ENCODE results near the gene MPRIP. TPM values are rescaled to one million over a fixed set of nuclear protein-coding genes. Genes with fewer than 3 reads are reported as not detected.

MPRIP gene
- total and polyA plus RNA-seq, 10 donors: 52.3 to 309 (median 131) TPM

DNA sequence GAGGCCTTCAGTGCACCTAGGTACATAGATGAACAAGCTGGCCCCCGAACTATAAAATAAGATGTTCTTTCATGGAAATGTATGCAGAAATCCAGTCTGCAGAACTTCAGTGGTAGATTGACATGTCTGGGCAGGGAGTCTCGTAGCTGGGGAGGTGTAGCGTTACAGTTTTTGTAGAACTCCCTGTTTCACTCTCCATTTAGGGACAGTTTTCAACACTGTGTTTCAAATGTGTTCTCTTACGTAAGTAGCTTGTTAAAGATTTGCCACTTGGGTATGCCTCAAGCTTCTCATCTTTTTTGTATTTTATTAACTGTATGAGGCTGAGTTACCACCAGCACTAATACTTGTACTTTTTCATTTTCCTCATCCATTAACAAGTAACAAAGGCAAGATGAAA lies 117.3 kb downstream of the MPRIP start:
- no peak overlapping the region for H3K27ac ChIP-seq
- H3K36me3 ChIP-seq: peaks cover 8 to 100% (median 96%) of the 10 kb centered on the region in 6 donors
- no peak for DNase-seq
- H3K4me3 ChIP-seq: no peak overlapping the region
- H3K9me3 ChIP-seq: no peaks in the 10 kb centered on the region
- intact Hi-C loops (cut with DNase I; ENCODE audit: low total_unique reads): loop anchor here (10.0 kb wide), 1 partner anchor 155 kb away; no protein-coding TSS in a partner anchor
- no peaks in the 10 kb centered on the region for H3K27me3 ChIP-seq (replicated peaks in 1 of 7)
- TF ChIP-seq POLR2AphosphoS5 (IDR thresholded peaks at IDR 0.05) (no peak), POLR2A (IDR thresholded peaks at IDR 0.05) (no peak)
- TF ChIP-seq, protein P1, sequence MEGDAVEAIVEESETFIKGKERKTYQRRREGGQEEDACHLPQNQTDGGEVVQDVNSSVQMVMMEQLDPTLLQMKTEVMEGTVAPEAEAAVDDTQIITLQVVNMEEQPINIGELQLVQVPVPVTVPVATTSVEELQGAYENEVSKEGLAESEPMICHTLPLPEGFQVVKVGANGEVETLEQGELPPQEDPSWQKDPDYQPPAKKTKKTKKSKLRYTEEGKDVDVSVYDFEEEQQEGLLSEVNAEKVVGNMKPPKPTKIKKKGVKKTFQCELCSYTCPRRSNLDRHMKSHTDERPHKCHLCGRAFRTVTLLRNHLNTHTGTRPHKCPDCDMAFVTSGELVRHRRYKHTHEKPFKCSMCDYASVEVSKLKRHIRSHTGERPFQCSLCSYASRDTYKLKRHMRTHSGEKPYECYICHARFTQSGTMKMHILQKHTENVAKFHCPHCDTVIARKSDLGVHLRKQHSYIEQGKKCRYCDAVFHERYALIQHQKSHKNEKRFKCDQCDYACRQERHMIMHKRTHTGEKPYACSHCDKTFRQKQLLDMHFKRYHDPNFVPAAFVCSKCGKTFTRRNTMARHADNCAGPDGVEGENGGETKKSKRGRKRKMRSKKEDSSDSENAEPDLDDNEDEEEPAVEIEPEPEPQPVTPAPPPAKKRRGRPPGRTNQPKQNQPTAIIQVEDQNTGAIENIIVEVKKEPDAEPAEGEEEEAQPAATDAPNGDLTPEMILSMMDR (IDR thresholded peaks at IDR 0.05 in 8 of 11, conservative IDR thresholded peaks at IDR 0.05 in 3 of 11): no peak
- H3K4me1 ChIP-seq: peaks cover 0 to 15% (median 0%) of the 10 kb centered on the region in 6 donors
- WGBS, 5 donors: 94 to 98% (median 97%) methylated on average over 4 of the region's 4 CpGs

DNA sequence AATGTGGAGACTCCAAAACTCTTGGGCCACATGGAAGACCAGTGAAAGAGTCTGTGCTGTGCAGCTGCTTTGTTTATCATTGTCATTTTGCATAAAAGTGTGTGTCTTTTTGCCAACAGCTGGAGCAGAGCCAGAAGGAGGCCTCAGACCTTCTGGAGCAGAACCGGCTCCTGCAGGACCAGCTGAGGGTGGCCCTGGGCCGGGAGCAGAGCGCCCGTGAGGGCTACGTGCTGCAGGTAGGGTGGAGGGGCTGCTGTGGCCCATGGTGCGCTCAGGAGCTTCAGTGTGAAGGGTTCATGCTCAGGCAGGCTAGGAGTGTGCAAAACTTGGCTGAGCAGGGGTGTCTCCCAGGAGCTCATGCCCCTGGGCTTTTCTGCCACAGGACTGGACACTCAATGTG lies 118.9 kb downstream of the MPRIP start:
- Histone ChIP-seq H3K4me1 (peaks cover 0 to 22% (median 0%) of the 10 kb centered on the region in 6 donors), H3K27ac (no peak overlapping the region), H3K9me3 (no peaks in the 10 kb centered on the region), H3K36me3 (peaks cover 0 to 100% (median 96%) of the 10 kb centered on the region in 6 donors), H3K4me3 (no peak overlapping the region), H3K27me3 (replicated peaks in 1 of 7) (no peaks in the 10 kb centered on the region)
- TF ChIP-seq, protein P1 (IDR thresholded peaks at IDR 0.05 in 8 of 11, conservative IDR thresholded peaks at IDR 0.05 in 3 of 11): no peak
- TF ChIP-seq POLR2AphosphoS5 (IDR thresholded peaks at IDR 0.05): peak in 1 of 3 donors; percentile 26
- TF ChIP-seq POLR2A (IDR thresholded peaks at IDR 0.05): no peak
- DNase-seq: no peak
- intact Hi-C loops (cut with DNase I; ENCODE audit: low total_unique reads): no loop called here
- WGBS, 5 donors: 88 to 99% (median 95%) methylated on average over 6 of the region's 6 CpGs

DNA sequence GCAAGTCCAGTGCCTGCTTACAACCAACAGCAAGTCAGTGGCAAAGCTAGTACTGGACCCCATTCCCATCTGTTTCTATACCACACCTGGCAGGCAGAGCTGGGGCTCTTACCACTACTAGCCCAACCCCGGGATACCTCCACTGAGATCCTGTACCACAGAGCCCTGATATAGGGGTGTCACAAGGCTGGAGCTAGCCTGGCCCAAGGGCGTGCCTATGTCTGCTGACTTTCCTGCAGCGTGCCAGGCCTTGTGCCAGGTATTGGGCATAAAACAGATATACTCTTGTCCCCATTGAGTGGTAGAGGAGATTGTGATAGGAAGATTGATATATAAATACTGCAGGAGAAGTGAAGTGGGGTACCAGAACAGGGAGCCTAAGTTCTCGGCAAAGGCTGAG lies 119.5 kb downstream of the MPRIP start:
- DNase-seq: no peak
- H3K4me1 ChIP-seq: peaks cover 0 to 22% (median 0%) of the 10 kb centered on the region in 6 donors
- intact Hi-C loops (cut with DNase I; ENCODE audit: low total_unique reads): no loop called here
- H3K4me3 ChIP-seq: no peak overlapping the region
- TF ChIP-seq POLR2A (IDR thresholded peaks at IDR 0.05) (no peak), POLR2AphosphoS5 (IDR thresholded peaks at IDR 0.05) (no peak)
- TF ChIP-seq, protein P1 (IDR thresholded peaks at IDR 0.05 in 8 of 11, conservative IDR thresholded peaks at IDR 0.05 in 3 of 11): no peak
- no peaks in the 10 kb centered on the region for H3K27me3 ChIP-seq (replicated peaks in 1 of 7)
- WGBS, 5 donors: 92 to 100% (median 94%) methylated on average over 4 of the region's 4 CpGs
- H3K27ac ChIP-seq: no peak overlapping the region
- H3K36me3 ChIP-seq: peaks cover 0 to 100% (median 96%) of the 10 kb centered on the region in 6 donors
- H3K9me3 ChIP-seq: no peaks in the 10 kb centered on the region

DNA sequence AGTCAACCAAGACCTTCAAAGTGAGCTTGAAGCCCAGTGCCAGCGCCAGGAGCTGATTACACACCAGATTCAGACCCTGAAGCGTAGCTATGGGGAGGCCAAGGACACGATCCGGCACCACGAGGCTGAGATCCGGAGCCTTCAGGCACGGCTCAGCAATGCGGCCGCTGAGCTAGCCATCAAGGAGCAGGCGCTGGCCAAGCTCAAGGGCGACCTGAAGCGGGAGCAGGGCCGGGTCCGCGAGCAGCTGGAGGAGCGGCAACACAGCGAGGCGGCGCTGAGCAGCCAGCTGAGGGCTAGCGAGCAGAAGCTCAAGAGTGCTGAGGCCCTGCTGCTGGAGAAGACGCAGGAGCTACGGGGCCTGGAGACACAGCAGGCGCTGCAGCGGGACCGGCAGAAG lies 121.9 kb downstream of the MPRIP start:
- 86 to 97% (median 89%) methylated on average over 19 to 25 of the region's 25 CpGs for WGBS, 5 donors
- Histone ChIP-seq H3K27me3 (replicated peaks in 1 of 7) (no peaks in the 10 kb centered on the region), H3K4me1 (peaks cover 0 to 22% (median 0%) of the 10 kb centered on the region in 6 donors), H3K27ac (no peak overlapping the region), H3K9me3 (no peaks in the 10 kb centered on the region), H3K36me3 (peaks cover 0 to 100% (median 94%) of the 10 kb centered on the region in 6 donors), H3K4me3 (no peak overlapping the region)
- no peak for DNase-seq
- TF ChIP-seq POLR2AphosphoS5 (IDR thresholded peaks at IDR 0.05) (peak; percentile 26 to 71 (median 64)), POLR2A (IDR thresholded peaks at IDR 0.05) (no peak)
- intact Hi-C loops (cut with DNase I; ENCODE audit: low total_unique reads): no loop called here
